WTC11 (cell line): ENCODE results near the gene CREB3L1.

Experiments used
- ATF1 ChIP-seq: sonication (generic); formaldehyde crosslinking; IDR thresholded peaks from 2 replicates; pipeline ENCODE4 v1.8.1; 2023; ENCODE audit warnings: mild to moderate bottlenecking, moderate library complexity, missing genetic modification reagents
- E2F5 ChIP-seq: sonication (generic); formaldehyde crosslinking; IDR thresholded peaks from 2 replicates; pipeline ENCODE4 v1.8.1; 2022; ENCODE audit warnings: mild to moderate bottlenecking, moderate library complexity, missing genetic modification reagents
- FOXP1 ChIP-seq: sonication (generic); formaldehyde crosslinking; IDR thresholded peaks from 2 replicates; pipeline ENCODE4 v1.8.0; 2022; ENCODE audit warnings: missing genetic modification reagents, mild to moderate bottlenecking, moderate library complexity, borderline replicate concordance
- KAT7 ChIP-seq: sonication (generic); formaldehyde crosslinking; IDR thresholded peaks from 2 replicates; pipeline ENCODE4 v1.8.1; 2023; ENCODE audit warnings: missing genetic modification reagents, mild to moderate bottlenecking, borderline replicate concordance
- MXD4 ChIP-seq: fragments of 250-450 bp; sonication (Bioruptor Pico); IDR thresholded peaks from 2 replicates; pipeline ENCODE4 v1.8.0; 2021; ENCODE audit warnings: mild to moderate bottlenecking, moderate library complexity, borderline replicate concordance
- NFATC4 ChIP-seq: fragments of 250-450 bp; sonication (Bioruptor Pico); IDR thresholded peaks from 2 replicates; pipeline ENCODE4 v1.9.0; 2021; ENCODE audit warnings: mild to moderate bottlenecking
- TCF7 ChIP-seq: sonication (generic); formaldehyde crosslinking; IDR thresholded peaks from 2 replicates; pipeline ENCODE4 v1.8.0; 2022; ENCODE audit warnings: mild to moderate bottlenecking, low read depth, missing genetic modification reagents, moderate library complexity
- TF ChIP-seq, protein P1 (sequence below): fragments of 200-600 bp; IDR thresholded peaks from 2 replicates; pipeline ENCODE4 v1.8.0; 2022; ENCODE audit warnings: antibody characterized with exemption
- TF ChIP-seq, protein P2 (sequence below): sonication (generic); formaldehyde crosslinking; IDR thresholded peaks from 2 replicates; pipeline ENCODE4 v1.8.1; 2023; ENCODE audit warnings: mild to moderate bottlenecking, missing genetic modification reagents, borderline replicate concordance
- TF ChIP-seq, protein P3 (sequence below): fragments of 250-450 bp; sonication (Bioruptor Pico); IDR thresholded peaks from 2 replicates; pipeline ENCODE4 v2.1.2; 2022; ENCODE audit warnings: mild to moderate bottlenecking, moderate library complexity

DNA sequence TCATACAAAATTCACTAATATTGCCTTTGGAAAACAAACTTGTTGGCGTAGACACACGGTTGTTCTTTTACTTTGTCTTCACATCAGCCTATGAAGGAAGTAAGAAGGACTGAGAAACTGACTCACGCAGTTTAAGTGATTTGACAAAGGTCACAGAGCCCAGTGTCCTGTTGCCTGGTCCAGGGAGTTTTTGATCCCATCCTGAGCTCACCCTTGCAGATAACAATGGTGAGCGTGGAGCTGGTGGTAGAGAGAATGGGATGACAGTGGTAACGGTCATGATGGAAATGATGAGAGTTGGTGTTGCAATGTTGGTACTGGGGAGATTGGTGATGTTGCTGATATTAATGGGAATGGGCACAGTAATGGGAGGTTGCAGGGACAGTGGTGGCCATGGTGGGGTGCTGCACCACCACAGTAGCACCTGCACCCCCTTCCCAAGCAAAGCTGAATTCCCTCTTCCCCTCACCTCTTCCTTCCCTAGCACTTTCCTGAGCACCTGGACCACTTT is 22.0 kb downstream of the CREB3L1 start:
- TF ChIP-seq, protein P1, sequence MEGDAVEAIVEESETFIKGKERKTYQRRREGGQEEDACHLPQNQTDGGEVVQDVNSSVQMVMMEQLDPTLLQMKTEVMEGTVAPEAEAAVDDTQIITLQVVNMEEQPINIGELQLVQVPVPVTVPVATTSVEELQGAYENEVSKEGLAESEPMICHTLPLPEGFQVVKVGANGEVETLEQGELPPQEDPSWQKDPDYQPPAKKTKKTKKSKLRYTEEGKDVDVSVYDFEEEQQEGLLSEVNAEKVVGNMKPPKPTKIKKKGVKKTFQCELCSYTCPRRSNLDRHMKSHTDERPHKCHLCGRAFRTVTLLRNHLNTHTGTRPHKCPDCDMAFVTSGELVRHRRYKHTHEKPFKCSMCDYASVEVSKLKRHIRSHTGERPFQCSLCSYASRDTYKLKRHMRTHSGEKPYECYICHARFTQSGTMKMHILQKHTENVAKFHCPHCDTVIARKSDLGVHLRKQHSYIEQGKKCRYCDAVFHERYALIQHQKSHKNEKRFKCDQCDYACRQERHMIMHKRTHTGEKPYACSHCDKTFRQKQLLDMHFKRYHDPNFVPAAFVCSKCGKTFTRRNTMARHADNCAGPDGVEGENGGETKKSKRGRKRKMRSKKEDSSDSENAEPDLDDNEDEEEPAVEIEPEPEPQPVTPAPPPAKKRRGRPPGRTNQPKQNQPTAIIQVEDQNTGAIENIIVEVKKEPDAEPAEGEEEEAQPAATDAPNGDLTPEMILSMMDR: no peak
- no peak for TF ChIP-seq NFATC4
- no peak for TF ChIP-seq KAT7 (CRISPR knock-in tag)
- TF ChIP-seq ATF1 (CRISPR knock-in tag): no peak
- TF ChIP-seq, protein P2, sequence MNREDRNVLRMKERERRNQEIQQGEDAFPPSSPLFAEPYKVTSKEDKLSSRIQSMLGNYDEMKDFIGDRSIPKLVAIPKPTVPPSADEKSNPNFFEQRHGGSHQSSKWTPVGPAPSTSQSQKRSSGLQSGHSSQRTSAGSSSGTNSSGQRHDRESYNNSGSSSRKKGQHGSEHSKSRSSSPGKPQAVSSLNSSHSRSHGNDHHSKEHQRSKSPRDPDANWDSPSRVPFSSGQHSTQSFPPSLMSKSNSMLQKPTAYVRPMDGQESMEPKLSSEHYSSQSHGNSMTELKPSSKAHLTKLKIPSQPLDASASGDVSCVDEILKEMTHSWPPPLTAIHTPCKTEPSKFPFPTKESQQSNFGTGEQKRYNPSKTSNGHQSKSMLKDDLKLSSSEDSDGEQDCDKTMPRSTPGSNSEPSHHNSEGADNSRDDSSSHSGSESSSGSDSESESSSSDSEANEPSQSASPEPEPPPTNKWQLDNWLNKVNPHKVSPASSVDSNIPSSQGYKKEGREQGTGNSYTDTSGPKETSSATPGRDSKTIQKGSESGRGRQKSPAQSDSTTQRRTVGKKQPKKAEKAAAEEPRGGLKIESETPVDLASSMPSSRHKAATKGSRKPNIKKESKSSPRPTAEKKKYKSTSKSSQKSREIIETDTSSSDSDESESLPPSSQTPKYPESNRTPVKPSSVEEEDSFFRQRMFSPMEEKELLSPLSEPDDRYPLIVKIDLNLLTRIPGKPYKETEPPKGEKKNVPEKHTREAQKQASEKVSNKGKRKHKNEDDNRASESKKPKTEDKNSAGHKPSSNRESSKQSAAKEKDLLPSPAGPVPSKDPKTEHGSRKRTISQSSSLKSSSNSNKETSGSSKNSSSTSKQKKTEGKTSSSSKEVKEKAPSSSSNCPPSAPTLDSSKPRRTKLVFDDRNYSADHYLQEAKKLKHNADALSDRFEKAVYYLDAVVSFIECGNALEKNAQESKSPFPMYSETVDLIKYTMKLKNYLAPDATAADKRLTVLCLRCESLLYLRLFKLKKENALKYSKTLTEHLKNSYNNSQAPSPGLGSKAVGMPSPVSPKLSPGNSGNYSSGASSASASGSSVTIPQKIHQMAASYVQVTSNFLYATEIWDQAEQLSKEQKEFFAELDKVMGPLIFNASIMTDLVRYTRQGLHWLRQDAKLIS (CRISPR knock-in tag): no peak
- no peak for TF ChIP-seq MXD4
- no peak for TF ChIP-seq TCF7 (CRISPR knock-in tag)
- TF ChIP-seq, protein P3, sequence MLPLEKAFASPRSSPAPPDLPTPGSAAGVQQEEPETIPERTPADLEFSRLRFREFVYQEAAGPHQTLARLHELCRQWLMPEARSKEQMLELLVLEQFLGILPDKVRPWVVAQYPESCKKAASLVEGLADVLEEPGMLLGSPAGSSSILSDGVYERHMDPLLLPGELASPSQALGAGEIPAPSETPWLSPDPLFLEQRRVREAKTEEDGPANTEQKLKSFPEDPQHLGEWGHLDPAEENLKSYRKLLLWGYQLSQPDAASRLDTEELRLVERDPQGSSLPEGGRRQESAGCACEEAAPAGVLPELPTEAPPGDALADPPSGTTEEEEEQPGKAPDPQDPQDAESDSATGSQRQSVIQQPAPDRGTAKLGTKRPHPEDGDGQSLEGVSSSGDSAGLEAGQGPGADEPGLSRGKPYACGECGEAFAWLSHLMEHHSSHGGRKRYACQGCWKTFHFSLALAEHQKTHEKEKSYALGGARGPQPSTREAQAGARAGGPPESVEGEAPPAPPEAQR: no peak
- TF ChIP-seq FOXP1 (CRISPR knock-in tag): no peak
- TF ChIP-seq E2F5 (CRISPR knock-in tag): no peak
